HEK293 (cell line): Measurements from ENCODE around the gene SH2D1A.

Source experiments
- CTCF ChIA-PET: fragments of 350-600 bp; formaldehyde crosslinking; extraction: SDS; loops from one replicate; lab custom pipeline; 2021; ENCODE audit warnings: antibody characterized with exemption; lab: Yijun Ruan, JAX
- POLR2A ChIA-PET: fragments of 300-600 bp; formaldehyde crosslinking; extraction: SDS; loops from one replicate; lab custom pipeline; 2020; ENCODE audit warnings: antibody characterized with exemption, inconsistent platforms; lab: Yijun Ruan, JAX
- H3K27ac ChIP-seq: fragments of 200-500 bp; sonication (Bioruptor generic); 2 replicates; pipeline ENCODE4 v1.5.1; 2014; ENCODE audit warnings: low read depth, low read length, control low read depth, inconsistent platforms; ENCODE audit errors: extremely low read depth
- H3K36me3 ChIP-seq, 2 experiments: fragments of 200-500 bp in 1 of 2; sonication (Bioruptor generic) in 1 of 2; 1 replicate in 1 of 2; 2 replicates in 1 of 2; pipeline ENCODE4 v1.5.1; 2014 to 2017; ENCODE audit warnings: inconsistent platforms in 2 of 2, low read length in 2 of 2; ENCODE audit not compliant: control insufficient read depth in 2 of 2, insufficient read depth in 1 of 2
- H3K4me1 ChIP-seq: fragments of 200-500 bp; sonication (Bioruptor generic); 2 replicates; pipeline ENCODE4 v1.5.1; 2014; ENCODE audit warnings: mild to moderate bottlenecking, low read length, inconsistent platforms; ENCODE audit not compliant: control insufficient read depth, insufficient read depth
- H3K4me3 ChIP-seq: 2 replicates; pipeline ENCODE4 v1.5.1; 2011; ENCODE audit warnings: low read depth, mild to moderate bottlenecking, control low read depth, low read length, moderate library complexity
- H3K9me3 ChIP-seq: fragments of 200-500 bp; sonication (Bioruptor generic); 2 replicates; pipeline ENCODE4 v1.5.1; 2014; ENCODE audit warnings: low read depth, low read length, inconsistent platforms; ENCODE audit not compliant: control insufficient read depth, insufficient read depth
- HIC1 ChIP-seq: fragments of 450-650 bp; formaldehyde crosslinking; IDR thresholded peaks from 2 replicates; pipeline ENCODE4 v1.5.1; 2016; ENCODE audit warnings: missing biosample characterization, missing genetic modification characterization
- PRDM1 ChIP-seq: fragments of 450-650 bp; formaldehyde crosslinking; IDR thresholded peaks from 2 replicates; pipeline ENCODE4; 2016; ENCODE audit warnings: missing biosample characterization, missing genetic modification characterization
- RBAK ChIP-seq: fragments of 450-650 bp; formaldehyde crosslinking; IDR thresholded peaks from 2 replicates; pipeline ENCODE4 v1.5.1; 2016; ENCODE audit warnings: missing biosample characterization, missing genetic modification characterization
- SCRT1 ChIP-seq: fragments of 450-650 bp; formaldehyde crosslinking; IDR thresholded peaks from 2 replicates; pipeline ENCODE4 v1.5.1; 2016; ENCODE audit warnings: missing biosample characterization, missing genetic modification characterization, borderline replicate concordance
- TSHZ1 ChIP-seq: fragments of 450-650 bp; formaldehyde crosslinking; IDR thresholded peaks from 2 replicates; pipeline ENCODE4 v1.5.1; 2016; ENCODE audit warnings: missing biosample characterization, missing genetic modification characterization, borderline replicate concordance
- ZFHX2 ChIP-seq: fragments of 450-650 bp; formaldehyde crosslinking; conservative IDR thresholded peaks from 2 replicates; pipeline ENCODE4 v1.5.1; 2016; ENCODE audit warnings: missing biosample characterization, missing genetic modification characterization
- ZFP37 ChIP-seq: fragments of 450-650 bp; formaldehyde crosslinking; IDR thresholded peaks from 2 replicates; pipeline ENCODE4 v1.5.1; 2016; ENCODE audit warnings: missing biosample characterization, missing genetic modification characterization
- ZNF132 ChIP-seq: fragments of 450-650 bp; formaldehyde crosslinking; IDR thresholded peaks from 2 replicates; pipeline ENCODE4 v1.5.1; 2017; ENCODE audit warnings: missing biosample characterization, missing genetic modification characterization, borderline replicate concordance
- ZNF24 ChIP-seq: fragments of 450-650 bp; formaldehyde crosslinking; IDR thresholded peaks from 2 replicates; pipeline ENCODE4 v1.5.1; 2016; ENCODE audit warnings: missing biosample characterization, missing genetic modification characterization
- ZNF324 ChIP-seq: fragments of 450-650 bp; formaldehyde crosslinking; IDR thresholded peaks from 2 replicates; pipeline ENCODE4 v1.5.1; 2016; ENCODE audit warnings: missing biosample characterization, missing genetic modification characterization
- ZNF362 ChIP-seq: fragments of 450-650 bp; formaldehyde crosslinking; IDR thresholded peaks from 2 replicates; pipeline ENCODE4 v1.5.1; 2016; ENCODE audit warnings: missing biosample characterization, missing genetic modification characterization
- ZNF610 ChIP-seq: fragments of 450-650 bp; formaldehyde crosslinking; IDR thresholded peaks from 2 replicates; pipeline ENCODE4 v1.5.1; 2016; ENCODE audit warnings: missing biosample characterization, missing genetic modification characterization, borderline replicate concordance
- ZNF624 ChIP-seq: fragments of 450-650 bp; formaldehyde crosslinking; IDR thresholded peaks from 2 replicates; pipeline ENCODE4 v1.5.1; 2017; ENCODE audit warnings: missing biosample characterization, missing genetic modification characterization
- ZNF692 ChIP-seq: fragments of 450-650 bp; formaldehyde crosslinking; IDR thresholded peaks from 2 replicates; pipeline ENCODE4 v1.5.1; 2016; ENCODE audit warnings: missing biosample characterization, missing genetic modification characterization
- ZNF792 ChIP-seq: fragments of 450-650 bp; formaldehyde crosslinking; IDR thresholded peaks from 2 replicates; pipeline ENCODE4 v1.5.1; 2016; ENCODE audit warnings: missing biosample characterization, missing genetic modification characterization
- ZSCAN30 ChIP-seq: fragments of 450-650 bp; IDR thresholded peaks from 2 replicates; pipeline ENCODE4 v1.5.1; 2018; ENCODE audit warnings: missing biosample characterization, mild to moderate bottlenecking, missing genetic modification characterization, moderate library complexity
- TF ChIP-seq, protein P1 (sequence below): fragments of 450-650 bp; IDR thresholded peaks from 2 replicates; pipeline ENCODE4 v1.5.1; 2018; ENCODE audit warnings: missing biosample characterization, mild to moderate bottlenecking, missing genetic modification characterization
- TF ChIP-seq, protein P2 (sequence below): fragments of 450-650 bp; formaldehyde crosslinking; IDR thresholded peaks from 2 replicates; pipeline ENCODE4 v1.5.0; 2017; ENCODE audit warnings: missing biosample characterization, missing genetic modification characterization, borderline replicate concordance

Gene SH2D1A

DNA sequence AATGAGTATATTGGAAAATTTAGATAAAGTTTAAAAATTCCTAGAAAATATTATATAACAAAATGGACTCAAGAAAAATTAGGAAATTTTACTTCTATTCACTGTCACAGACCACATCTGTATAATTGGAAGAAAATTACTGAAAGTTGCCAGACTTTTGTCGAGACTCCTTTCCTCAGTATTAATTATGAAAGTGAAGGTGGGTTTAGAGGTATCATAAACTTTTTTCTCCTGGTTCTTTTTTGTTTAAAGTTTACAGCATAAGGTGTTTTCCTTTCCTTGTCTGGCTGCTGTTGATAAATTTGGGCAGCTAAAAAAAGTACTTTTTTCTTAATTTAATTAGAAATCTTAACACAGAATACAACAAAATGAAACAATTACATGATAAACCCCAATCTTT lies 20.6 kb upstream of the SH2D1A start:
- Histone ChIP-seq H3K4me3 (no peak overlapping the region), H3K27ac (no peak overlapping the region), H3K36me3 (no peaks in the 10 kb centered on the region), H3K9me3 (no peaks in the 10 kb centered on the region), H3K4me1 (no peaks in the 10 kb centered on the region)
- POLR2A ChIA-PET, result no interaction called here
- CTCF ChIA-PET, result interaction anchor here (0.6 kb wide), 1 partner anchor 14 kb away, joined by 3 read pairs; no protein-coding TSS in a partner anchor
- TF ChIP-seq ZFP37 (tag by site-specific recombination) (no peak), PRDM1 (no peak), ZNF24 (tag by site-specific recombination) (no peak), ZNF692 (no peak), ZNF132 (tag by site-specific recombination) (no peak), SCRT1 (no peak), ZNF624 (tag by site-specific recombination) (no peak)

- no peaks in the 10 kb centered on the region for H3K36me3 ChIP-seq
- H3K4me3 ChIP-seq, result no peak overlapping the region
- no peaks in the 10 kb centered on the region for H3K9me3 ChIP-seq
- CTCF ChIA-PET, result no interaction called here
- no peaks in the 10 kb centered on the region for H3K4me1 ChIP-seq
- no peak for TF ChIP-seq HIC1 (tag by site-specific recombination)
- no peak for TF ChIP-seq ZNF362 (tag by site-specific recombination)
- TF ChIP-seq TSHZ1, result no peak
- peak; percentile 35; the same call in 1 of the 2 replicates for TF ChIP-seq ZFHX2
- TF ChIP-seq, all 188 proteins: peak for 1
- no peak overlapping the region for H3K27ac ChIP-seq
- POLR2A ChIA-PET, result no interaction called here
These were observed 17.6 kb upstream of the SH2D1A start for GRCh38 chrX:124328765-124329164.

GRCh38 chrX:124332481-124333424 lies 13.6 kb upstream of the SH2D1A start, which contains the start of gene TEX13D:
TEX13D (plus strand) TSS chrX:124332660; CDS start chrX:124332918, 258 bp downstream.
- Histone ChIP-seq H3K36me3 (no peaks in the 10 kb centered on the region), H3K4me3 (no peak within 1 kb of the TSS), H3K4me1 (no peaks in the 10 kb centered on the region), H3K27ac (no peak within 1 kb of the TSS), H3K9me3 (no peaks in the 10 kb centered on the region)
- POLR2A ChIA-PET, result no interaction called here
- CTCF ChIA-PET, result no interaction called here
- TF ChIP-seq ZSCAN30 (tag by site-specific recombination) (no peak), ZNF610 (tag by site-specific recombination) (no peak), ZNF792 (no peak), ZNF324 (tag by site-specific recombination) (no peak), RBAK (tag by site-specific recombination) (no peak)
- TF ChIP-seq, protein P1, sequence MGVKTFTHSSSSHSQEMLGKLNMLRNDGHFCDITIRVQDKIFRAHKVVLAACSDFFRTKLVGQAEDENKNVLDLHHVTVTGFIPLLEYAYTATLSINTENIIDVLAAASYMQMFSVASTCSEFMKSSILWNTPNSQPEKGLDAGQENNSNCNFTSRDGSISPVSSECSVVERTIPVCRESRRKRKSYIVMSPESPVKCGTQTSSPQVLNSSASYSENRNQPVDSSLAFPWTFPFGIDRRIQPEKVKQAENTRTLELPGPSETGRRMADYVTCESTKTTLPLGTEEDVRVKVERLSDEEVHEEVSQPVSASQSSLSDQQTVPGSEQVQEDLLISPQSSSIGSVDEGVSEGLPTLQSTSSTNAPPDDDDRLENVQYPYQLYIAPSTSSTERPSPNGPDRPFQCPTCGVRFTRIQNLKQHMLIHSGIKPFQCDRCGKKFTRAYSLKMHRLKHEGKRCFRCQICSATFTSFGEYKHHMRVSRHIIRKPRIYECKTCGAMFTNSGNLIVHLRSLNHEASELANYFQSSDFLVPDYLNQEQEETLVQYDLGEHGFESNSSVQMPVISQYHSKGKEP (tag by site-specific recombination), result no peak
- TF ChIP-seq, protein P2, sequence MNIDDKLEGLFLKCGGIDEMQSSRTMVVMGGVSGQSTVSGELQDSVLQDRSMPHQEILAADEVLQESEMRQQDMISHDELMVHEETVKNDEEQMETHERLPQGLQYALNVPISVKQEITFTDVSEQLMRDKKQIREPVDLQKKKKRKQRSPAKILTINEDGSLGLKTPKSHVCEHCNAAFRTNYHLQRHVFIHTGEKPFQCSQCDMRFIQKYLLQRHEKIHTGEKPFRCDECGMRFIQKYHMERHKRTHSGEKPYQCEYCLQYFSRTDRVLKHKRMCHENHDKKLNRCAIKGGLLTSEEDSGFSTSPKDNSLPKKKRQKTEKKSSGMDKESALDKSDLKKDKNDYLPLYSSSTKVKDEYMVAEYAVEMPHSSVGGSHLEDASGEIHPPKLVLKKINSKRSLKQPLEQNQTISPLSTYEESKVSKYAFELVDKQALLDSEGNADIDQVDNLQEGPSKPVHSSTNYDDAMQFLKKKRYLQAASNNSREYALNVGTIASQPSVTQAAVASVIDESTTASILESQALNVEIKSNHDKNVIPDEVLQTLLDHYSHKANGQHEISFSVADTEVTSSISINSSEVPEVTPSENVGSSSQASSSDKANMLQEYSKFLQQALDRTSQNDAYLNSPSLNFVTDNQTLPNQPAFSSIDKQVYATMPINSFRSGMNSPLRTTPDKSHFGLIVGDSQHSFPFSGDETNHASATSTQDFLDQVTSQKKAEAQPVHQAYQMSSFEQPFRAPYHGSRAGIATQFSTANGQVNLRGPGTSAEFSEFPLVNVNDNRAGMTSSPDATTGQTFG (tag by site-specific recombination), result no peak
